GM12801 (cell line): ENCODE results near the gene METRNL.

ENCODE experiments used
- CTCF ChIP-seq: IDR thresholded peaks from one replicate; pipeline ENCODE4 v1.5.1; 2011; ENCODE audit warnings: control low read depth; ENCODE audit not compliant: insufficient read length; ENCODE audit errors: extremely low read depth

Gene METRNL

DNA sequence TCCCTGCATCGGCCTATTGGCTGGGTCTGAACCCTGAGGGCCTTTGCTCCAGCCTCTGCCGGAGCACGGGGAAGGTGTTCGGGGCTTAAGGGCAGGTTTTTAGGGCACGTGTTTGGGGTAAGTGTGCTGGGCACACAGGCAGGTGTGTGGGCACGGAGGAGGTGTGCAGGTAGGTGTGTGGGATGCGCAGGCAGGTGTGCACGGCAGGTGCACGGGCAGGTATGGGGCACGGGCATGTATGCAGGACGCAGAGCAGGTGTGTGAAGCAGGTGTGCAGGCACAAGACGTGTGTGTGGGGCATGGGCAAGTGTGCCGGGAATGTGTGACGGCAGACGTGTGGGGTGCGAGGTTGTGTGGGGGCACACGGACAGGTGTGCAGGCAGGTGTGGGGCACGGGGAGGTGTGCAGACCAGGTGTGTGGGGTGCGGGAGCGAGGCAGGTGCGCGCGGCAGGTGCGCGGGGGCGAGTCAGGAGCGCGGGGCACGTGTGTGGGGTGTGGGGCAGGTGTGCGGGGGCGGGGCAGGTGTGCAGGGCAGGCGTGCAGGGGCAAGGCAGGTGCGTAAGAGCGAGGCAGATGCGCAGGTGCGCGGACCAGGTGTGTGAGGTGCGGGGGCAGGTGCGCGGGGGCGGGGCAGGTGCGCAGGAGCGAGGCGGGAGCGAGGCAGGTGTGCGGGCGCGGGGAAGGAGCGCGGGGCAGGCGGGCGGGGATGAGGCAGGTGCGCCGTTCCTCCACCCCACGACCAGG is 28.6 kb upstream of the METRNL start:
- TF ChIP-seq CTCF, result no peak

DNA sequence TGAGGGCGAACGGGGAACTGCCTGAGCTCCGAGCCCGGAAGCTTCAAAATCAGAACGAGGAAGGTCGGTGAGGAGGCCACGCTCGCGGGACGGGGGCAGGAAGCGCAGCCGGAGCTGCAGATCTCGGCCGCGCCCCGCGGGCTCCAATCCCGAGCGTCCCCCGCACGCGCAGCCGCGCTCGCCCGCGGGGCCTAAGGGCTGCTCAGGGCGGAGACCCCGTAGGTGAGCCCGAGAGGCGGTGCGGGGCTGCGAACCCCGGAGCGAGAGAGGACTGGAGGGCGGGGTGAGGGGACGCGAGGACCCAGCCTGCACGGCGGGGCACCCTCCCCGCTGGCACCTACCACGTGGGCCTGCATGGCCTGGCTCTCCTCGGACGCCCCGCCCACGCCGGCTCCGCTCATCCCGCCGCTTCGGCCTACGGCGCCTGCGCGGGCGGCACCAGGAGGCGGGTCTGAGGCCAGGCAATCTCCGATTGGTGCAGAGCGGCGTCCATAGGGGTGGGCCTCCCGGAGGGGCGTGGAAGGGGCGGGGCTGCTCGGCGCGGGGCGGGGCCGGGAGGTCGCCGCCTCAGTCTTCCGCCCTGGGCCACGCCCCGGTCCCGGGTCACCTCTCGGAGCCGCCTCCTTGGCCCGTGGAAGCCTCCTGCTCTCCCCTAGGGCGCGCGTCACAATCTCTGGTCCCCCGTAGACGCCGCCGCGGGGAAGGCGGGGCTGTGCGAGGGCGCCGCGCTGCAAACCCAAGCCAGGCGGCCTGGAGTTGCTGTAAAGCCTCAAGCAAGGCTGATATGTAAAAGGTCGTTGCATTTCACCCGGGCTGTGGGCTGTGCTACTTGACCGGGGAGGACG is 27.8 kb upstream of the METRNL start:
- no peak for TF ChIP-seq CTCF

- no peak for TF ChIP-seq CTCF
Observed at GRCh38 chr17:83052241-83052564, 27.2 kb upstream of the METRNL start.

GRCh38 chr17:83053021-83053681 is 26.3 kb upstream of the METRNL start:
- TF ChIP-seq CTCF, result no peak

GRCh38 chr17:83053739-83054451 is 25.5 kb upstream of the METRNL start:
- TF ChIP-seq CTCF, result no peak

GRCh38 chr17:83054518-83055125 is 24.8 kb upstream of the METRNL start:
- TF ChIP-seq CTCF, result no peak
